ENCODE data around the gene RNASE11. TPM values are rescaled to one million over a fixed set of nuclear protein-coding genes. Genes with fewer than 3 reads are reported as not detected.

Gene RNASE11
- polyA plus RNA-seq, 1 of the 3 experiments (the other 2 are of a cell fraction): not detected

- Histone ChIP-seq H3K4me1 (ENCODE audit: control insufficient read depth in 1 of 2, insufficient read depth in 2 of 2, low read depth in 1 of 2, low read length in 1 of 2) (no peaks in the 10 kb centered on the region), H3K9me3 (no peaks in the 10 kb centered on the region), H3K79me2 (ENCODE audit: insufficient read depth) (no peaks in the 10 kb centered on the region), H3F3A (replicated peaks; ENCODE audit: insufficient read depth) (no peaks in the 10 kb centered on the region), H3K4me3 (ENCODE audit: low read depth in 2 of 2, low read length in 1 of 2) (no peak overlapping the region), H3K27ac (ENCODE audit: low read depth in 2 of 2, low read length in 1 of 2) (no peak overlapping the region), H3K9me2 (no peaks in the 10 kb centered on the region), H3K4me2 (no peak overlapping the region), H3K9ac (no peak overlapping the region), H3K36me3 (replicated peaks in 1 of 2; ENCODE audit: control insufficient read depth in 1 of 2, insufficient read depth in 2 of 2, low read length in 1 of 2) (no peaks in the 10 kb centered on the region), H3K27me3 (ENCODE audit: insufficient read depth) (peaks cover 7% of the 10 kb centered on the region; the same call in 1 of the 2 replicates), H2AFZ (ENCODE audit: low read depth) (no peak overlapping the region), H4K20me1 (ENCODE audit: insufficient read depth) (no peaks in the 10 kb centered on the region)
- 0% methylated on average over 2 of the region's 2 CpGs for WGBS (ENCODE audit: low lambda C conversion rate)
- ChIA-PET POLR2A (no interaction called here), CTCF (no interaction called here)
- TF ChIP-seq RCOR1 (IDR thresholded peaks at IDR 0.05; ENCODE audit: low read length) (no peak), GABPA (IDR thresholded peaks at IDR 0.05; ENCODE audit: low read depth) (no peak), USF2 (IDR thresholded peaks at IDR 0.05; ENCODE audit: borderline replicate concordance, low read depth, low read length) (no peak), REST (IDR thresholded peaks at IDR 0.05; ENCODE audit: low read depth, low read length) (no peak), FOXM1 (IDR thresholded peaks at IDR 0.05; ENCODE audit: low read depth) (no peak), JUND (IDR thresholded peaks at IDR 0.05) (no peak), POLR2AphosphoS5 (IDR thresholded peaks at IDR 0.05; ENCODE audit: low read depth, low read length) (no peak), NFIC (IDR thresholded peaks at IDR 0.05; ENCODE audit: borderline replicate concordance) (no peak), ZBTB33 (IDR thresholded peaks at IDR 0.05; ENCODE audit: borderline replicate concordance, low read depth) (no peak), MXI1 (IDR thresholded peaks at IDR 0.05; ENCODE audit: low read depth, low read length) (no peak), TEAD4 (IDR thresholded peaks at IDR 0.05; ENCODE audit: borderline replicate concordance, insufficient read depth) (no peak), EZH2phosphoT487 (IDR thresholded peaks at IDR 0.05; ENCODE audit: borderline replicate concordance, low read depth) (no peak), FOSL2 (IDR thresholded peaks at IDR 0.05; ENCODE audit: borderline replicate concordance, low read depth) (no peak), SMC3 (IDR thresholded peaks at IDR 0.05; ENCODE audit: low read depth, low read length) (no peak), CTCF (IDR thresholded peaks at IDR 0.05) (no peak), TCF12 (IDR thresholded peaks at IDR 0.05) (no peak)
- no peak for DNase-seq
These were observed 23.3 kb downstream of the RNASE11 start for GRCh38 chr14:20564501-20564997.

All from SK-N-SH (cell line).